ENCODE data around the gene PPDPF.
"Not testable (repeated sequence)": the region's sequence is repeated elsewhere in the genome, so short reads cannot be mapped to it uniquely, and the experiment has no call there.

Gene PPDPF

DNA sequence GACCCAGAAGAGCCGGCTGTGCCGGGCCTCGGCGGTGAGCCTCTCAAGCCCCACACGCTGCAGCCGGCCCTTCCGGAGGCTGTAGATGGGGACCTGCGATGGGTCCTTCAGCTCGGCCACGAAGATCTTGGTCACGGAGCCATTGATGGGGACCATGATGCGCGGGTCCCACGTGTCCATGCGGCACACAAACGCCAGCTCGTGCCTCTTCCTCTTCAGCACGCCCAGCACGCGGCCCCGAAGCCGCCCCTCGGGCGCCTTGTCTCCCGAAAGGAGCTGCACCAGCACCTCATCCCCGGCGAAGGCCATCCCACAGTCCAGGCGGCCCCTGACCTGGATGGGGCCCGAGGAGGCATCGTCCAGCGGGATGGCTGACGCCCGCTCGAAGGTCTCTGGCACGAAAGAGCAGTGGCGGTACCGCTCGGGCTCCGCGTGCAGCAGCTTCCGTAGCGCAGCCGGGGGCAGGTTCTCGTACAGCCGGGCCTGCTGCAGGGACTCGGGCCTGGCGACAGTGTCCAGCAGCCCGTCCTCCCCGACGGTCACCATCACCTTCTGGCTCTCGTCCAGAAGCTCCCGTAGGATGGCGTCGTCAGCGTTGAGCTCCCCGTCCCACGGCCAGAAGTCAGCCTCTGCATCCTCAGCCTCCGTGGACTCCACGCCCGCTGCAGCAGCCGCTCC, 44.6 kb downstream of the PPDPF start:
- no peak for DNase-seq (ENCODE audit: low spot score)

GRCh38 chr20:63565699-63566335, 45.3 kb downstream of the PPDPF start:
- DNase-seq (ENCODE audit: low spot score): no peak

DNA sequence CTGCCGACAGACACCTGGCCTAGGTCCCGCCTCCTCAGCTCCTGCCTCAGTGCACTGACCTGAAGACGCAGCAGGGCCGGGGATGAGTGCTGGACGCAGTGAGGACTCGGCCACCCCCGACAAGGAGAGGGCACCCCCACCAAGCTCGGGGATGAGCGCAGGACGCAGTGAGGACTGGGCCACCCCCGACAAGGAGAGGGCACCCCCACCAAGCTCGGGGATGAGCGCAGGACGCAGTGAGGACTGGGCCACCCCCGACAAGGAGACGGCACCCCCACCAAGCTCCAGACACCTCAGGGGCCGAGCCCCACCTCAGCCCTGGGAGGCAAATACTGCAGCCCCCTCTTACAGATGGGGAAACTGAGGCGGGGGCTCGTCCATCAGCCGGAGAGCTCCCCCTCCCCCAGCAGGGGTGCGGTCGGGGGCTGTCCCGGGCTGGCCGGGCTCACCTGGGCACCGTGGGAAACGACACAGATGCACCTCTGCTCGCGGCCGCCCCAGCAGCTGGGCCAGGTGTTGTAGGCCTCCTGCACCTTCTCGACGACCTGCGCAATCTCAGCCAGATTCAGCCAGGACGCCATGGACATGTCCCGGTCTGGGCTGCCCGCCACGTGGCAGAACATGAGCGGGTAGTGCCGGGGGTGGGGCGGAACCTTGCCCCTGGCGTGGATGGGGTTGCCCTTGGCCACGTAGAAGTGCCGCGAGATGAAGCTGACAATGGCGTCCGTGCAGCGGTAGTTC, 46.0 kb downstream of the PPDPF start:
- no peak for DNase-seq (ENCODE audit: low spot score)

DNA sequence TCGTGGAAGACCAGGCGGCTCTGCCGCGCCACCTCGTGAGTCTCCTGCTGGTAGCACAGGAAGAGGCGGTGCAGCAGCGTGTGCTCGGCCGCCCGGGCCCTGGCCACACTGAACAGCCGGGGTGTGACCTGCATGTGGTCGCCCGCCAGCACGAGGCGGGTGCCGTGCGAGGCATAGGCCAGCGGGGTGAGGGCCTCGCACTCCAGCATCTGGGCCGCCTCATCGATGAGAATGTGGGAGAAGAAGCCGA, 46.5 kb downstream of the PPDPF start:
- DNase-seq (ENCODE audit: low spot score): no peak

DNA sequence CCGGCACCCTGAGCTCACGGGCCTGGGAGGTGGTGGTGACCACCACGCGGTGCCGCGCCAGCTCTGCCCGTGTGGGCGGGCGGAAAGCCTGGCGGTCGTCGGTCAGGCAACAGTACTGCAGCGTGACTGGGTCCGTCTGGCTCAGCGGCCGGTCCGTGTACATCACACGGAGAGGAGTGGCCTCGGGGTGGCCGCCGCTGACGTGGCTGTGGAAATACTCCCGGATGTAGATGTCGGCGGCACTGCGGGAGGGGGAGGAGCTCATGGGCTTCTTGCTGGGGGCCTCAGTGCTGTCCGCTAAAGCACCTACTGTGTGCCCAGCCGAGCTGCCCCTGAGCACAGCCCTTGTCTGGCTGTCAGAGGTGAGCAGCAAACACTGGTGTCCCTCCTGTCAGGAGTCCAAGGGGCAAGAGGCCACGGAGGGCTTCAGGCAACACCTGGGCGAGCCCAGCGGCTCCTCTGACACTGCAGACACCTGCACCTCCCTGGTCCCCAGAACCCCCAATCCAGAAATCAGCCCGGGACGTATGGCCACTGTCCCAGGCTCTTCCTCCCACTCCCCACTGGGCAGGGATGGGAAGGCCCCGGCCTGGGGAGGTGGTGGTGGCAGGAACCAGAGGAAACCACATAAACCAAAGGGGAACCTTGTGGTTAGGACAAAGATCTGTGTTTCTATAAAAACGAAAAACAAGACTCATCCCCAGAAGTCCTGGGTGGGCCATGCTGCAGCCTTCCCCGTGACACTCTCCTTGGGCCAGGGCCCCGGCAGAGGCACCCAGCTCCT, 47.0 kb downstream of the PPDPF start:
- DNase-seq (ENCODE audit: low spot score): no peak

DNA sequence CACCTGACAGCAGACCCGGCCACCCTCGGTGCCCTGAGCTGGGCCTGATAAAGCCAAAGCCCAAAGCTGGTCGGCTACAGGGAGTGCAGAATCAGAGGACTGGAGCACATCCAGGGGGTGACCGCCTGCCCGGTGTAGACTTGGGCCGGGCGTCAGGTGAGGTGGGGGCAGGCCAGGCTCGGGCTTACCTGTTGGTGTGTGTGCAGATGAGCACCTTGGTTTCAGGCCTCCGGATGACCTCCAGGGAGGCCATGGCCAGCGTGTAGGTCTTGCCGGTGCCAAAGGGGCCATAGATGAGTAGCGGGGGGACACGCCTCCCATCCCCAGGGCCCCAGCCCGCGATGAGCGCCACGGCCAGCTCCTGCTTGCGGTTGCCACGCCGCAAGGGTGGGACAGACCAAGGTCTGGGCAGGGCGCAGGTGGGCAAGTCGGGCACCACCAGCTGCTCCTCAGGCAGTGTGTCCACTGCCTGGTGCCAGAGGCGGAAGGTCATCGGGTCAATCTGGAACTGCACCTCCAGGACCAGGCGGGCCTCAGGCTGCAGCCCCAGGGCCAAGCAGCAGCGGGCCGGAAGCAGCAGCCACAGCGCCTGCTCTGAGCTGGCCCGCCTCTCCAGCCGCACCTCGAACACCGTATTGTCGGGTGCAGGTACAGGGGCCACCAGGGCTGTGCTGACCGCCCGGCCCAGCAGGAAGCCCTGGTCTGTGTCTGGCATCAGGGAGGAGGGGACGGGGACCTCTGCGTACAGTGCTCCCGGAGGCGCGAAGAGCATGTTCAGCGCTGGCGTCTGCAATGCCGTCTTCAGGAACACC, 47.8 kb downstream of the PPDPF start:
- DNase-seq (ENCODE audit: low spot score): no peak

DNA sequence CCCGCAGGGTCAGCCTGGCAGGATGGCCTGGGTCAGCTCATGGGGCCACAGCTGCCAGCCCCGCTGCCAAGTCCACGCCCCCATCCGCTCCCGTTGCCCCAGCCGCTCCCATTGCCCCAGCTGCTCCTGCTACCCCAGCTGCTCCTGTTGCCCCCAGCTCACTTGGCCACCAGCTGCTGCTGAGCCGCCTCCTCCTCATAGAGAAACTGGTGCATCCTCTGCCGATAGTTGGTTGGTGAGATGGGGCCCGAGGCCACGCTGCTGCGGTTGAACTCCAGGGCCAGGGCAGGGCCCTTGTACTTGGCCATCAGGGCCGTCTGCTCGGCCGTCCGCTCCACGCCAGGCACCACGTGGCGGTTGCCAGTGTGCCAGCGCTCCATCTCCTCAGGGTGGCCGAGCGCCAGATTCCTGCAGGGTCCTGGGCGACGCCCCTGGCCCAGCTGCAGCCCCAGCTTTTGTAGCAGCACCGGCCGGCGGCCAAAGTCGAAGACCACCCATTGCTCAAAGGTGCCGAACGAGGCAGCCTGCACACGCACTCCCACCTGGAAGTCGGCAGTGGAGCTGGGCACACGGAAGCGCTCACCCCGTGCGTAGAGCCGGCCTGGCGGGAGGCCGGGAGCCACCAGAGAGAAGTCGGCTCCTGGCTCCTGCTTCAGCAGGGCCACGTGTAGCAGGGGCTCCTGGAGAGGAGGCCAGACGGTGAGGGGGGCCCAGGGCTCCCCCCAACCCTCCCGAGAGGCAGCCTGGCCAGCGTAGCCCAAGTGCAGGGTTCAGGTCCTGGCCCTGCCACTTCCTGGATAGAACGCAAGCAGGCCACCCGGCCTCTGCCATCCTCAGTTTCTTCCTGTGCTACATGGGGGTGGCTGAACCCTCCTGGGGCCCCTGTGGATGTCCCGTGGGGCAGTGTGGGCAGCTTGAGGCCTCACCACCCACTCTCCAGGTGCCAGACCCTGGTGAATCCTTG, 48.7 kb downstream of the PPDPF start:
- no peak for DNase-seq (ENCODE audit: low spot score)

GRCh38 chr20:63570281-63571086, 49.9 kb downstream of the PPDPF start:
- DNase-seq (ENCODE audit: low spot score): no peak

GRCh38 chr20:63571087-63571478, 50.5 kb downstream of the PPDPF start:
- not testable (repeated sequence) for DNase-seq (ENCODE audit: low spot score)

Data from RKO (cell line).